ENCODE measurements around the gene RAP1B. TPM values are rescaled to one million over a fixed set of nuclear protein-coding genes. Genes with fewer than 3 reads are reported as not detected.

Gene RAP1B
- total RNA-seq, 4 donors from 2014 or later: 133 to 232 (median 193) TPM

DNA sequence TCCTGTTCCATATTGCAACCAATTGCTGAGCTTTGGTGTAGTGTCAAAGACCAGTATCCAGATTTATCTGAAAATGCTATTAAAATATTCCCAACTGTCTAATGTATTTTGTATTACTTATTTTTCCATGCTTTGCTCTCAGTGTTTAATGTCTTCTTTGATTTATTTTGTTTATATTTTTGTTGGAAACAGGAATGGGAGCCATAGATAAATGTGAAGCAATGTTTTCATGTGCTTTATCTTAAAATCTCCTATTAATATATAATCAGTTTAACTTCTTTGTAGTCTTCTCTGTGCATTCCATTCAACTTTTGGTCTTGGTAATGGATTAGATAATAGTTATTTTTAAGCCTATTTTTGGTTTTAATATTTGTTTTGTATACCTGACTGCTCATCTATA is 8.8 kb downstream of the RAP1B start:
- Histone ChIP-seq H3K27me3 (no peaks in the 10 kb centered on the region), H3K36me3 (no peaks in the 10 kb centered on the region), H3K4me1 (peaks cover 40 to 56% of the 10 kb centered on the region in 2 donors), H3K9me3 (no peaks in the 10 kb centered on the region), H3K27ac (no peak overlapping the region), H3K4me3 (replicated peaks in 1 of 3) (no peak overlapping the region)
- TF ChIP-seq, protein P1, sequence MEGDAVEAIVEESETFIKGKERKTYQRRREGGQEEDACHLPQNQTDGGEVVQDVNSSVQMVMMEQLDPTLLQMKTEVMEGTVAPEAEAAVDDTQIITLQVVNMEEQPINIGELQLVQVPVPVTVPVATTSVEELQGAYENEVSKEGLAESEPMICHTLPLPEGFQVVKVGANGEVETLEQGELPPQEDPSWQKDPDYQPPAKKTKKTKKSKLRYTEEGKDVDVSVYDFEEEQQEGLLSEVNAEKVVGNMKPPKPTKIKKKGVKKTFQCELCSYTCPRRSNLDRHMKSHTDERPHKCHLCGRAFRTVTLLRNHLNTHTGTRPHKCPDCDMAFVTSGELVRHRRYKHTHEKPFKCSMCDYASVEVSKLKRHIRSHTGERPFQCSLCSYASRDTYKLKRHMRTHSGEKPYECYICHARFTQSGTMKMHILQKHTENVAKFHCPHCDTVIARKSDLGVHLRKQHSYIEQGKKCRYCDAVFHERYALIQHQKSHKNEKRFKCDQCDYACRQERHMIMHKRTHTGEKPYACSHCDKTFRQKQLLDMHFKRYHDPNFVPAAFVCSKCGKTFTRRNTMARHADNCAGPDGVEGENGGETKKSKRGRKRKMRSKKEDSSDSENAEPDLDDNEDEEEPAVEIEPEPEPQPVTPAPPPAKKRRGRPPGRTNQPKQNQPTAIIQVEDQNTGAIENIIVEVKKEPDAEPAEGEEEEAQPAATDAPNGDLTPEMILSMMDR (IDR thresholded peaks at IDR 0.05): no peak
- no peak for TF ChIP-seq POLR2A (IDR thresholded peaks at IDR 0.05)
- no peak for DNase-seq
- intact Hi-C loops (cut with DNase I): loop anchor here (10.0 kb wide), 1 partner anchor 255 kb away; no protein-coding TSS in a partner anchor

DNA sequence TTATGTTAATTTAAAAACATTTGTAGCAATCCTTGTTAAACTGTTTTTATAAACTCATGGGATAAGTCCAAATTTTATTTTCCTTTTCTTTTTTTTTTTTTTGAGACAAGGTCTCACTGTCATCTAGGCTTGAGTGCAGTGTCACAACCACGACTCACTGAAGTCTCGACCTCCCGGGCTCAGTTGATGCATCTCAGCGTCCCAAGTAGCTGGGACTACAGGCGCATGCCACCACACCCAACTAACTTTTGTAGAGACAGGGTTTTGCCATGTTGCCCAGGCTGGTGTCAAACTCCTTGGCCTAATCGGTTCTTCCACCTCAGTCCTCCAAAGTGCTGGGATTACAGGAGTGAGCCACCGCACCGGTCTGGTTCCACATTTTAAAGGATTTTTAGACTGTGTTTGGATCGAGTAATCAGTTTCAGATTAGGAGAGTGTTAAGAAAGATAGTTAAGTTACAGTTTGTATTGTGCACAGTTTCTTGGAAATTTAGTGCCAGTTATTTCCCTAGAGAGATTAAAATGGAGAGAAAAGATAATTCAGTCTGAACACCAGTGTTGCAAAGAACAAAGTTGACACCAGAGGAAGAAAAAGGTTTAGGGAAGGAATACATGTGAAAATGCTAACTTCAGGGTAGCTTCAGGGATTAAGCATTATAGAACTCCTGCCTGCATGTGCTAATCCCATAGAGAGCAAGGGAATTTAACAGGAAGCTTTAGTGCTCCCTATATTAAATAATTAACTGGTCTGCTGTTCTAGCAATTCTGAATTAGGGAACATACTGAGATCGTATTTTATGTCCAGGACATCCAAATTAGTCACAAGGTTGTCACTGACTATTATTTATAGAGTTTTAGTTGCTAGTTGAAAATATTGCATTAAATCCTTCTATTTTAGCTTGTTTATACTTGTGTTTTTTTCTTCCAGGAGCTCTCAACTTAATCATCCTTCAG is 10.1 kb downstream of the RAP1B start:
- H3K9me3 ChIP-seq: no peaks in the 10 kb centered on the region
- no peak for DNase-seq
- no peak for TF ChIP-seq POLR2A (IDR thresholded peaks at IDR 0.05)
- TF ChIP-seq, protein P1 (IDR thresholded peaks at IDR 0.05): no peak
- H3K27ac ChIP-seq: no peak overlapping the region
- no peaks in the 10 kb centered on the region for H3K27me3 ChIP-seq
- intact Hi-C loops (cut with DNase I): no loop called here
- H3K4me1 ChIP-seq: peaks cover 30 to 43% of the 10 kb centered on the region in 2 donors
- no peak overlapping the region for H3K4me3 ChIP-seq (replicated peaks in 1 of 3)
- H3K36me3 ChIP-seq: no peaks in the 10 kb centered on the region
- 84 to 88% methylated on average over 10 of the region's 10 CpGs for WGBS, 2 donors

DNA sequence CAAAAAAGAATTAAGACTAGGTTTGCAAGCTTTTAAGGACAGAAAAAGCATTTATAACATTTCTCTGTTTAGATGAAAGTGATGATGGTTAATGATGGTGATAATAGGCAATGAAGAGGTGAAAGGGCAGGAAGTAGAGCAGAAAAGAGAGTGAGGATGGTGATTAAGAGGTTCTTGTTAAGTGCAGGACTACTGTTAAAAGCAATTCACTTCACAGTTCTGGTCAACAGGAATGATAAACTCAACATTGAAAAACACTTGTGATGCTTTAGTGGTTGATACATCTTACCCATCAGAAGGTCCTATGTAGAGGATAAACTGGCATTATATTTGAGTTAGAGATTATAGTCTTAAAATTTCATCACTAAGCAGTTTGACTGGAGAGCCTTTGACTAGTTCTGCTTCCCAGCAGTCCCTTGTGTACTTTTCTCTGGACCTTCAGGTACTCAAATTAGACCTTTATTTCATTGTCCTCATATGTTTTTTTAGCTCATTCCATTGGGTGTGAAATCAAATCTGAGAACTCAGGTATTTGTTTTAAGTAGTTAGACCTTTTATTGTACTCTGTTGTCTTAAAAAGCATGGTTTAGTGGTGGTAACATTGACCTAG is 10.9 kb downstream of the RAP1B start:
- Histone ChIP-seq H3K36me3 (no peaks in the 10 kb centered on the region), H3K4me3 (replicated peaks in 1 of 3) (no peak overlapping the region), H3K27me3 (no peaks in the 10 kb centered on the region), H3K9me3 (no peaks in the 10 kb centered on the region), H3K4me1 (peaks cover 30 to 40% of the 10 kb centered on the region in 2 donors), H3K27ac (no peak overlapping the region)
- no peak for TF ChIP-seq POLR2A (IDR thresholded peaks at IDR 0.05)
- intact Hi-C loops (cut with DNase I): no loop called here
- DNase-seq: no peak

DNA sequence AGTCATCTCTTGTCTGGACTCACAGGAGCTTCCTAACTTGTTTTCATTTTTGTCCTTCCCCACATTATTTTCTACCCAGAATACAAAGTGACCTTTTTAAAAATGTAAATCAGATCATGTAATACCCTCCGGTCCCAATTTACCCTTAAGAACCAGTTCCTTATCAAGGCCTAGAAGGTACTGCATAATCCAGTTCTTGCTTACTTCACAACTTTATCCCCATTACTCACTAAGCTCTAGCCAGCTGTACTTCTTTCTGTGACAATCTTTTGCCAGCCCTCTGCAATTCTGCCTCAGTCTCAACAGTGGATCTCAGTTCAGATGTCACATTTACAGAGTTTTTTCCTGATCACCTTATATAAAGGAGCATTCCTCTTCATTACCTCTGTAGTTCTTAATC is 11.6 kb downstream of the RAP1B start:
- Histone ChIP-seq H3K36me3 (no peaks in the 10 kb centered on the region), H3K4me3 (replicated peaks in 1 of 3) (no peak overlapping the region), H3K4me1 (peaks cover 30 to 40% of the 10 kb centered on the region in 2 donors), H3K27me3 (no peaks in the 10 kb centered on the region), H3K9me3 (no peaks in the 10 kb centered on the region), H3K27ac (no peak overlapping the region)
- no peak for DNase-seq
- intact Hi-C loops (cut with DNase I): no loop called here
- TF ChIP-seq, protein P1 (IDR thresholded peaks at IDR 0.05): no peak
- TF ChIP-seq POLR2A (IDR thresholded peaks at IDR 0.05): no peak
- WGBS, 2 donors: 90 to 98% methylated on average over 1 of the region's 1 CpG

DNA sequence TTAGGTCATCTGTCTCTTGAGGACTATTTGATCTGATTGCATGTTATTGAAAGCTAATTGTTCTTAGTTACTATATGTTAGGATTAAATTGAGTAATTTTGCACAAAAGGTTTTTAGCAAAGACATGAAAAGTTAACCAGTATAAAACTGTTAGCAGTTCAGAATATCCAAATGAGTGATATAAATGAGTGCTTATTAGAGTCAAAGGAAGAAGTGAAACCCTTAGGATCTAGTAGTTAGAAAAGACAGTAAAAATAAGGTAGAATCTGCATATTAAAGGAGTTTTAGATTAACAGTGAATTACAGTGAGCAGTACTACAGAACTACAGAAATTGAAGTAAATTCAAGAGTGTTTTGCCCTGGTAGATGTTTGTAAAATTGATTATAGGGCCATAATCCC is 12.4 kb downstream of the RAP1B start:
- no peak for DNase-seq
- intact Hi-C loops (cut with DNase I): no loop called here
- H3K4me1 ChIP-seq: peaks cover 30 to 39% of the 10 kb centered on the region in 2 donors

More for the DNA sequence above, 12.4 kb downstream of the RAP1B start:
- Histone ChIP-seq H3K36me3 (no peaks in the 10 kb centered on the region), H3K27ac (no peak overlapping the region), H3K9me3 (no peaks in the 10 kb centered on the region), H3K4me3 (replicated peaks in 1 of 3) (no peak overlapping the region), H3K27me3 (no peaks in the 10 kb centered on the region)
- TF ChIP-seq, protein P1 (IDR thresholded peaks at IDR 0.05): no peak
- TF ChIP-seq POLR2A (IDR thresholded peaks at IDR 0.05): no peak

Data from thyroid gland (tissue), 4 donors.